B cell (primary cell): ENCODE data around the gene C10orf62.

ENCODE experiments used
- EZH2 ChIP-seq: IDR thresholded peaks from 2 replicates; pipeline ENCODE4 v1.6.1; 2012; ENCODE audit warnings: borderline replicate concordance, low read depth, mild to moderate bottlenecking, moderate library complexity, low read length; ENCODE audit not compliant: insufficient read depth, poor library complexity, severe bottlenecking
- TF ChIP-seq, protein P1 (sequence below): fragments of 200-600 bp; IDR thresholded peaks from one replicate; pipeline ENCODE4 v1.8.0; 2022; ENCODE audit warnings: antibody characterized with exemption, mild to moderate bottlenecking

DNA sequence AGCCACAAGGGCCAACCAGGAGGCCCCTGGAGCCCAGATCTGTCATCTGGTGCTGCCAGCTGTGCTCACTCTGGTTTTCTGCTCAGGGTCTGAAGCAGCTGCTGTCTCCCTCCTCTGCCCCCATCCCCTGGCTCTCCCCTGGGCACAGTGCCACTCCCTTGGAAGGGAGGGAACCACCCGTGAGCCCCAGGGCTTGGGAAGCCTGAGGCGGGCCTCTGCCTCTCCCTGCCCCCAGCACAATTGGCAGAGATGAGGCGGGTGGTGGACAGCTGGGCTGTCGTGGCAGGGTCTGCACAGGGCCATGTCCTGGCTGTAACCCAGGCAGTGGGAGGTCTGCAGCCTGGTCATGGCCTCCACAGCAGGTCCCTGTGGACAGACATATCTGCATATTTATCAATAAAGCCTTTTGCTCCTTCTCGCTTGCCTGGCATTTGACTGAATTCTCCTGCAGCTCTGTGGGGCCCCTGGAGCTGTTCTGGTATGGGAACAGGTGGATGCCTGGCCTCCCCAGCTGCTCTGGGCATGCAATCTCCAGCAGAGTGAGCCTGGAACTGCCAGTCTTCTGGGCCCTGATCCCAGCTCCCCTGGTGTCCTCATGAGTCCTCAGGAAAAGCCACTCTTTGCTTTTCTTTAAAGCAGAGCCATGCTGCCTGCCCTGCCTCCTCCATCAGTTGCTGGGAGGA is 18.6 kb upstream of the C10orf62 start:
- TF ChIP-seq, protein P1, sequence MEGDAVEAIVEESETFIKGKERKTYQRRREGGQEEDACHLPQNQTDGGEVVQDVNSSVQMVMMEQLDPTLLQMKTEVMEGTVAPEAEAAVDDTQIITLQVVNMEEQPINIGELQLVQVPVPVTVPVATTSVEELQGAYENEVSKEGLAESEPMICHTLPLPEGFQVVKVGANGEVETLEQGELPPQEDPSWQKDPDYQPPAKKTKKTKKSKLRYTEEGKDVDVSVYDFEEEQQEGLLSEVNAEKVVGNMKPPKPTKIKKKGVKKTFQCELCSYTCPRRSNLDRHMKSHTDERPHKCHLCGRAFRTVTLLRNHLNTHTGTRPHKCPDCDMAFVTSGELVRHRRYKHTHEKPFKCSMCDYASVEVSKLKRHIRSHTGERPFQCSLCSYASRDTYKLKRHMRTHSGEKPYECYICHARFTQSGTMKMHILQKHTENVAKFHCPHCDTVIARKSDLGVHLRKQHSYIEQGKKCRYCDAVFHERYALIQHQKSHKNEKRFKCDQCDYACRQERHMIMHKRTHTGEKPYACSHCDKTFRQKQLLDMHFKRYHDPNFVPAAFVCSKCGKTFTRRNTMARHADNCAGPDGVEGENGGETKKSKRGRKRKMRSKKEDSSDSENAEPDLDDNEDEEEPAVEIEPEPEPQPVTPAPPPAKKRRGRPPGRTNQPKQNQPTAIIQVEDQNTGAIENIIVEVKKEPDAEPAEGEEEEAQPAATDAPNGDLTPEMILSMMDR: no peak
- TF ChIP-seq EZH2: no peak
